Inflammatory macrophage (primary cell): ENCODE measurements around the gene FHIT.

Source experiments
- DNase-seq, 2 donors: peaks; one replicate each; pipeline ENCODE4 v3.0.0-alpha.2; 2020 to 2022
- total RNA-seq, 18 experiments: gene quantifications; one replicate each; lab custom pipeline; 2026; ENCODE audit warnings: mixed read lengths in 6 of 18, inconsistent platforms in 2 of 18; lab: John Stamatoyannopoulos, UW

The FHIT gene
- 2.0 to 6.2 (median 3.3) reads per million in 18 experiments for total RNA-seq

- DNase-seq = peak; percentile 96
Measured at GRCh38 chr3:61251174-61251972, at the start of gene FHIT. FHIT (minus strand) TSS chr3:61251452.

GRCh38 chr3:61300786-61301185 lies 49.5 kb upstream of the FHIT start:
- DNase-seq = no peak

GRCh38 chr3:61300006-61300380 lies 48.7 kb upstream of the FHIT start:
- DNase-seq = no peak

- no peak for DNase-seq
Measured at GRCh38 chr3:61299343-61300005, 48.2 kb upstream of the FHIT start.

- DNase-seq = no peak
Measured at GRCh38 chr3:61297821-61298220, 46.6 kb upstream of the FHIT start.

- no peak for DNase-seq
Measured at GRCh38 chr3:61288446-61288845, 37.2 kb upstream of the FHIT start.

GRCh38 chr3:61283876-61284275 lies 32.6 kb upstream of the FHIT start:
- no peak for DNase-seq

- DNase-seq = no peak
Measured at GRCh38 chr3:61278713-61279112, 27.5 kb upstream of the FHIT start.

GRCh38 chr3:61277411-61277810 lies 26.2 kb upstream of the FHIT start:
- DNase-seq = no peak

- DNase-seq = no peak
Measured at GRCh38 chr3:61269435-61269834, 18.2 kb upstream of the FHIT start.

GRCh38 chr3:61268644-61269043 lies 17.4 kb upstream of the FHIT start:
- DNase-seq = peak; percentile 40 to 47

GRCh38 chr3:61264281-61264680 lies 13.0 kb upstream of the FHIT start:
- DNase-seq = no peak

- DNase-seq = no peak
Measured at GRCh38 chr3:61257148-61257547, 5.9 kb upstream of the FHIT start.

- DNase-seq = no peak
Measured at GRCh38 chr3:61253756-61254155, 2.5 kb upstream of the FHIT start.

GRCh38 chr3:61252836-61253235 lies 1.6 kb upstream of the FHIT start:
- DNase-seq = no peak

GRCh38 chr3:61250784-61251173 lies 473 bp downstream of the FHIT start:
- no peak for DNase-seq

GRCh38 chr3:61248496-61248895 lies 2.8 kb downstream of the FHIT start:
- DNase-seq = no peak

GRCh38 chr3:61247191-61247590 lies 4.1 kb downstream of the FHIT start:
- no peak for DNase-seq

GRCh38 chr3:61239871-61240270 lies 11.4 kb downstream of the FHIT start:
- DNase-seq = no peak

GRCh38 chr3:61237858-61238257 lies 13.4 kb downstream of the FHIT start:
- no peak for DNase-seq

GRCh38 chr3:61236556-61236955 lies 14.7 kb downstream of the FHIT start:
- peak in 1 of 2 donors; percentile 22 for DNase-seq

GRCh38 chr3:61233746-61234145 lies 17.5 kb downstream of the FHIT start:
- DNase-seq = no peak

GRCh38 chr3:61231693-61232092 lies 19.6 kb downstream of the FHIT start:
- DNase-seq = no peak

- no peak for DNase-seq
Measured at GRCh38 chr3:61227799-61228198, 23.5 kb downstream of the FHIT start.
